Activated naive CD4-positive, alpha-beta T cell (primary cell): ENCODE measurements around the gene OPRL1.
"Not testable (repeated sequence)": the region's sequence is repeated elsewhere in the genome, so short reads cannot be mapped to it uniquely, and the experiment has no call there.

ENCODE experiments used
- DNase-seq, 4 experiments: peaks; one replicate each; lab custom pipeline; 2025; lab: John Stamatoyannopoulos, UW

OPRL1 gene

DNA sequence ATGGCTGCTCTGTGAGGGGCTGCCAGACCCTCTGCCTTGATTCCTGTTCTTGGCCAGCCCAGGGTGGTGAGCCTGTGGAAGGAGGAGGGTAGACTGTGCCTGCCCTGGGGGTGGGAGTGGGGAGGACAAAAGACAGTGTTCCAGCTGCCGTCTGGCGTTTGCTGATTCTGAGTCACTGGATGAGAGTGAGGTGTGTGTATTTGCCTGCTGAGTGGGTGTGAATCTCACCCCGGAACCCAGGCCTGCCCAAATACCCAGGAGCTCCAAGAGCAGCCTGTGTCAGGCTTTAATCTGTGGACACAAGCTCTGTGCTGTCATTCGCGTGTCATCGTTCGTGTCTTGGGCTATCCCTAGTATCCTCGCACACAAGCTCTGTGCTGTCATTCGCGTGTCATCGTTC is 6.9 kb downstream of the OPRL1 start:
- DNase-seq, result no peak

DNA sequence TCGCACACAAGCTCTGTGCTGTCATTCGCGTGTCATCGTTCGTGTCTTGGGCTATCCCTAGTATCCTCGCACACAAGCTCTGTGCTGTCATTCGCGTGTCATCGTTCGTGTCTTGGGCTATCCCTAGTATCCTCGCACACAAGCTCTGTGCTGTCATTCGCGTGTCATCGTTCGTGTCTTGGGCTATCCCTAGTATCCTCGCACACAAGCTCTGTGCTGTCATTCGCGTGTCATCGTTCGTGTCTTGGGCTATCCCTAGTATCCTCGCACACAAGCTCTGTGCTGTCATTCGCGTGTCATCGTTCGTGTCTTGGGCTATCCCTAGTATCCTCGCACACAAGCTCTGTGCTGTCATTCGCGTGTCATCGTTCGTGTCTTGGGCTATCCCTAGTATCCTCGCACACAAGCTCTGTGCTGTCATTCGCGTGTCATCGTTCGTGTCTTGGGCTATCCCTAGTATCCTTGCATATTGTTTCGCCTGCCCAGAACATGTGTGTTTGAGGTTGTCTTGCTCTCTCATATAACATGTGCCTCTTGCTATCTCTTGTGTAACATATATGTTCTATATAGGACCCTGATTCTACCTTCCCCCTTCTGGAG is 7.4 kb downstream of the OPRL1 start:
- DNase-seq, result not testable (repeated sequence)

DNA sequence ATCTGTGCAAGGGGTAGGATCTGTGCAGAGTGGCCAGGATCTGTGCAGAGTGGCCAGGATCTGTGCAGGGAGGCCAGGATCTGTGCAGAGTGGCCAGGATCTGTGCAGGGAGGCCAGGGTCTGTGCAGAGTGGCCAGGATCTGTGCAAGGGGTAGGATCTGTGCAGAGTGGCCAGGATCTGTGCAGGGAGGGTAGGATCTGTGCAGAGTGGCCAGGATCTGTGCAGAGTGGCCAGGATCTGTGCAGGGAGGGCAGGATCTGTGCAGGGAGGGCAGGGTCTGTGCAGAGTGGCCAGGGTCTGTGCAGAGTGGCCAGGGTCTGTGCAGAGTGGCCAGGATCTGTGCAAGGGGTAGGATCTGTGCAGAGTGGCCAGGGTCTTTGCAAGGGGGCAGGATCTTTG is 8.7 kb downstream of the OPRL1 start:
- not testable (repeated sequence) for DNase-seq

DNA sequence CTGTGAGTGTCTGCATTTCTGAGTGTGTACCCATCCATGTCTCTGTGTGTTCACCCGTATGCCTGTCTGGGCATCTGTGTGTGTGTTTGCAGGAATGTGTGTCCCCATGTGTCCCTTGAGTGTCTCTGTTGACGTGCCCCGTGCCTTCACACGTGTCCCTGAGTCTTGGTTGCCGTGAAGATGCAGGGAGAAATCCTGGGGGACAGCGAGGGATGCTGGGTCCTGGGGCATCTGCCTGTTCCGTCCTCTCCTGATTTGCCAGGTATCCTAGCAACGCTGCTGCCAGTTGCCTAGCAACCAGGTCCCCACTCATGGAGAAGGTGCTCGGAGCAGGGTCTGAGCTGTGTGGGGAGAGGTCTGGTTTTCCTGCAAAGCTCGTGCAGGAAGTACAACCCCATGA is 10.3 kb downstream of the OPRL1 start:
- no peak for DNase-seq

DNA sequence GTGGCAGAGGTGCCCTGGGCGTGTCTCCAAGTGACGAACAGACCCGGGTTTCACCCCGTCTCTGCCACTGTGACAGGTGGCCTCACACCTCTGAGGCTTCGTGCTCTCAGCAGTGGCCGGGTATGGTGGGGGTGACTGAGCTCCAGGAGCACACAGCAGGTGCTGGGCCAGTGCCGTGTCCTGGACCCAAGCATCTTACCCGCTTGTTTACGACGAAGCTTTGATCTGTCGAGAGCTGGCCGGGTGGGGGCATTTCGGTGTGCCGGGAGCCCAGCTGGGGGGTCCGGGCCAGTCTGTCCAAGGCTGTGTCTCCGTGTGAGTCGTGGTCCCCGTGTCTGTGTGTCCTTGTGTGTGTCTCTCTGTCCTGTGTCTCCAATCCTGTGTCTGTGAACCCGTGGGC is 11.5 kb downstream of the OPRL1 start:
- no peak for DNase-seq

DNA sequence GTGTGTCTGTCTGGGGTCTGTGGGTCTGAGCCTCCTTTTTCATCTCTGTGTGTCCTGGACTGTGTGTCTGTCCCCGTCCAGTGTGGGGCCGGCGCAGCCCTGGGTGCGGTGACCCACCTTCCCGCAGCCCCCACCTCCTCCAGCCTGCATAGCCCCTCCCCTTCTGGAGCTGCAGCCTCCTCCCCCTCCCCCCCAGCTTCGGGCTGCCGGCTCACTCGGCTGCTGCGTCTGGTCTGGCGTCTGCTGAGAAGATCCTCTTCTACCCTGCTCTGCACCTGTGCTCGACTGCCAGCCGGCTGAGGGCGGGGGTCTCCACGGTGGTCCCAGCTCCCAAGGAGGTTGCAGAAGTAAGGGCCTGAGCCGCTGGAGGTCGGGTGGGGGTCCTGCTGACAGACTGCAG is 11.9 kb downstream of the OPRL1 start:
- DNase-seq, result no peak

DNA sequence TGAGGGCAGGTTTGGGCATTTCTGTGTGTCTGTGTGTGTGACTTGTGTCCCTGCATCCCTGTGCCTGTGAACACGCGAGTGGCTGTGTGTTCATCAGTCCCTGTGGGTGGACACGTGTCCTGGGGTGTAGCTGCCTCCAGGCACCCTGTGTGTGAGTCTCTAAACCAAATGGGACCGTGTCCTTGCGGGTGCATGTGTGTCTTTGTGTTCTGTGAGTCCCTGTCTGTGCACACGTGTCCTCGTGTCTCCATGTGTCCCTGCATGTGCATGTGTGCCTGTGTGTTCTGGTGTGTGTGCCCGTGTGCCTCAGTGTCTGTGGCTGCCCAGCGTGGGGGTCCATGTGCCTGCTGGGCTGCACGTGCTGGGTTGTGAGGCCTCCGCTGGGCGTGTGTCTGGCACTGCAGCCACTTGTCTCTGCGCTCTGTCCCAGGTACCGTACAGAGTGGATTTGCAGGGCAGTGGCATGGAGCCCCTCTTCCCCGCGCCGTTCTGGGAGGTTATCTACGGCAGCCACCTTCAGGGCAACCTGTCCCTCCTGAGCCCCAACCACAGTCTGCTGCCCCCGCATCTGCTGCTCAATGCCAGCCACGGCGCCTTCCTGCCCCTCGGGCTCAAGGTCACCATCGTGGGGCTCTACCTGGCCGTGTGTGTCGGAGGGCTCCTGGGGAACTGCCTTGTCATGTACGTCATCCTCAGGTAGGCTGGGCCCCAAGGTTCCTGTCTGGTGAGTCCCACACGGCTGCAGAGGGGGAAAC is 12.6 kb downstream of the OPRL1 start:
- DNase-seq, result no peak

DNA sequence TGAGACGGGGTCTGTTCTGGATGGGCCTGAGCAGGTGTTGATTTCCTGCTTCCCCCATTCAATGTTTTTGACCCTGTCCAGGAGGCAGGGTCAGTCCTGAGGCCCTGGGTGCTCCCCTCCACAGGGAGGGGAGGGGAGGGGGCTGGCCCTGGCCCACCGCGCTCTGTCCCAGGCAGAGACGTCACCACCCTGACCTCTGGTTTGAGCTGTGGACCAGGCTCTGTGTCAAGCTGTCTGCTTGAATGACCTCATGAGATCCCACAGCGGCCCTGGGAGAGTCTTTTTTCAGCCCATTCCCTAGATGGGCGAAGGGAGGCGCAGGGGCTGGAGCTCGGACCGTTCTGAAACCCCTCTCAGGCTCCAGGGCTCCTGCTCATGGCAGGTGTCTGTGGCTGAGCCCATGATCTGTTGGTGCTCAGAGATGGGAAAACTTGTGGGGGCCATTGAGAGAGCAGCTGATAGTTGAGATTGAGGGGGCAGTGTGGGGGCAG is 13.2 kb downstream of the OPRL1 start:
- no peak for DNase-seq

DNA sequence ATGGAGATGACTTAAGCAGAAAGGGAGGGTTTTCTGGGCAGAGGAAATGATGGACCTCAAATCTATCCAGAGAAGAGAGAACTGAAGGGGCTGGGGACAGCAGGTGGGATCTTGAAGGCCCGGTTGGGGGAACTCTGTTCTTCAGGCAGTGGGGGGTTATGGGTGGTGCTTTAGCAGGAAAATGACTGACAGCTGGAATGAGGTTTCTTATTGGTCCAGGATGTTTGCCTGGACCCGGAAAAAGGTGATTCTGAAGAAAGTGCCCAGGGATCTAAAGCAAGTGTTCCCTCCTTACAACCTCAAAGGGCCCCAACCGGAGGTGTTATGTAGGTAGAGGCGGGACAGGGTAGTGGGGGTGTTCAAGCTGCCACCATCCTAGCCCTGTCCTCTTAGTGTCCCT is 15.6 kb downstream of the OPRL1 start:
- no peak for DNase-seq

DNA sequence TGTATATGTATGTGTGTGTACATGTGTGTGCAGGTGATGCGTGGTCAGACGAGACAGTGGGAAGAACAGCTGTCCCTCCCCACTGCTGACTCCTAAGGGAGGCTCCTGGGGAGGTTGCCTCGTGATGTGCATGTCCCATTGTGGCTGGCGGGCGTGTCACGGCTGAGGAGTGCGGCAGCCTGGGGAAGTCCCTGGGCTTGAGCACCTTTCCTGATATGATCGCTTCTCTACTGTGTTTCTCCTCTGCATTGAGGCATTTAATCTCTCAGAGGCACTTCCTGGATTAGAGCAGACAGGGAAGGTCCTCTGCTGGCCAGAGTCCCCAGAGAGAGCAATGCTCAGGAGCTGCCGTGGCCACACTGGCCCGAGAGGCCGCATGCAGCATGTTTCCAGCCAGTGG is 16.0 kb downstream of the OPRL1 start:
- no peak for DNase-seq

DNA sequence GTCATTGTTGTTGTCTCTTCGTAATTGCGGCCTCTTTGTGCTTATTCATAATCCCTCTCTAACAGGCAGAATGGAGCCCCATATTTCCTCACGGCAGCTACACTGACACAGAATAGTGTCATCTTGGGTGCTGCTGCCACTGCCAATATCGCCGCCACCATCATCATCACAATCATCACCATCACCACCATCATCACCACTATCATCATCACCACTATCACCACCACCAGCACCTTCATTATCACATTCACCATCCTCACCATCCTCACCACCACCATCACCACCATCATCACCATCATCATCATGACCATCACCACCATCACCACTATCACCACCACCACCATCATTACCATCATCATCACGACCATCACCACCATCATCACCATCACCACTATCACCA is 16.7 kb downstream of the OPRL1 start:
- no peak for DNase-seq

DNA sequence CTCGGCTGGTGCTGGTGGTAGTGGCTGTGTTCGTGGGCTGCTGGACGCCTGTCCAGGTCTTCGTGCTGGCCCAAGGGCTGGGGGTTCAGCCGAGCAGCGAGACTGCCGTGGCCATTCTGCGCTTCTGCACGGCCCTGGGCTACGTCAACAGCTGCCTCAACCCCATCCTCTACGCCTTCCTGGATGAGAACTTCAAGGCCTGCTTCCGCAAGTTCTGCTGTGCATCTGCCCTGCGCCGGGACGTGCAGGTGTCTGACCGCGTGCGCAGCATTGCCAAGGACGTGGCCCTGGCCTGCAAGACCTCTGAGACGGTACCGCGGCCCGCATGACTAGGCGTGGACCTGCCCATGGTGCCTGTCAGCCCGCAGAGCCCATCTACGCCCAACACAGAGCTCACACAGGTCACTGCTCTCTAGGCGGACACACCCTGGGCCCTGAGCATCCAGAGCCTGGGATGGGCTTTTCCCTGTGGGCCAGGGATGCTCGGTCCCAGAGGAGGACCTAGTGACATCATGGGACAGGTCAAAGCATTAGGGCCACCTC is 18.7 kb downstream of the OPRL1 start:
- no peak for DNase-seq

DNA sequence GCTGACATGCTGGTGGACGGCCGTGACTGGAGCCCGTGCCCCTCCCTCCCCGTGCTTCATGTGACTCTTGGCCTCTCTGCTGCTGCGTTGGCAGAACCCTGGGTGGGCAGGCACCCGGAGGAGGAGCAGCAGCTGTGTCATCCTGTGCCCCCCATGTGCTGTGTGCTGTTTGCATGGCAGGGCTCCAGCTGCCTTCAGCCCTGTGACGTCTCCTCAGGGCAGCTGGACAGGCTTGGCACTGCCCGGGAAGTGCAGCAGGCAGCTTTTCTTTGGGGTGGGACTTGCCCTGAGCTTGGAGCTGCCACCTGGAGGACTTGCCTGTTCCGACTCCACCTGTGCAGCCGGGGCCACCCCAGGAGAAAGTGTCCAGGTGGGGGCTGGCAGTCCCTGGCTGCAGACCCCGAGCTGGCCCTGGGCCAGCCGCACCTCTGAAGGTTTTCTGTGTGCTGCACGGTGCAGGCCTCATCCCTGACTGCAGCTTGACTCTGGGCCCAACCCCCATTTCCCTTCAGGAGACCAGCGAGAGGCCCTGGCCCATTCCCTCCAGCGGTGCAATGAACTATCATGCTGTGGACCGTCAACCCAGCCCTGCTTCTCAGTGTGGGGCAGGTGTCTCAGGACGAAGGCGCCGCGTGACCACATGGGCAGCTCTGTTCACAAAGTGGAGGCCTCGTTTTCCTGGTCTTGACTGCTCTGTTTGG is 19.4 kb downstream of the OPRL1 start:
- DNase-seq, result no peak

DNA sequence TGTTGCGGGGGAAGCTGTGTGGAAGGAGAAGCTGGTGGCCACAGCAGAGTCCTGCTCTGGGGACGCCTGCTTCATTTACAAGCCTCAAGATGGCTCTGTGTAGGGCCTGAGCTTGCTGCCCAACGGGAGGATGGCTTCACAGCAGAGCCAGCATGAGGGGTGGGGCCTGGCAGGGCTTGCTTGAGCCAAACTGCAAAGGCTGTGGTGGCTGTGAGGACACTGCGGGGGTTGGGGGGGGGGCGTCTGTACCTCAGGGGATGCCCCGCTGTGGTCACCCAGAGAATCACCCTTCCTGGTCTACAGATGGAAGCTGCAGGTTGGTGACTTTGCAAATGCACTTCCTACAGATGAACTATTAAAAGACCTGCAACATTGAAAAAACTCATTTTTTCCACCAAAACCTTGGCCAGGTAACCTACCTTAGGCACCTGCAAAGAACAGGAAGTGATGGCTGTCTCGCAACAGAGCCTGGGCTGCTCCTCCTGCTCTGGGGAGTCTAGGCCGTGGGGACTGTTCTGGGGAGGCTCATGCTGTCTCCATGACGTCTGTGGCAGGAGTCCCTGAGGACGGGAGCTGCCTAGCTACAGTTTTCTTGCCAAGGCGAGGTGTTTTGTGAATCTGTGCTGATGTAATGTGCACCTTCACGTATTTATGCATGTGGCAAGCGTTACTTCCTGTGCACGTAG is 20.1 kb downstream of the OPRL1 start:
- DNase-seq, result no peak

DNA sequence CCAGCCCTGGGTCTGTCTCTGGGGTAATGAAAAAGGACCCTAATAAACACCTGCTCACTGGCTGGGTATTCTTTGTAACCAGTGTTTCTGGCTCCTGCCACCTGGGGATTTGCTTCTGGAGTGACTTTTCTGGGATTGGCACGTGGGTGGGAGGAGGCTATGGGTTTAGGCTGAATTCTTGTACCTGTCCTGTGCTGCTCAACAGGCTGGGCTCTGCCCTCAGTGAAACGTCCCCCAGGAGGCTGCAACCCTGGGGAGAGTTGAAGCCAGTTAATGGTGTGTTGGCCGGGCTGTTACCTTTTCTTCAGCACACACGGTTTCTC is 20.6 kb downstream of the OPRL1 start:
- DNase-seq, result no peak

DNA sequence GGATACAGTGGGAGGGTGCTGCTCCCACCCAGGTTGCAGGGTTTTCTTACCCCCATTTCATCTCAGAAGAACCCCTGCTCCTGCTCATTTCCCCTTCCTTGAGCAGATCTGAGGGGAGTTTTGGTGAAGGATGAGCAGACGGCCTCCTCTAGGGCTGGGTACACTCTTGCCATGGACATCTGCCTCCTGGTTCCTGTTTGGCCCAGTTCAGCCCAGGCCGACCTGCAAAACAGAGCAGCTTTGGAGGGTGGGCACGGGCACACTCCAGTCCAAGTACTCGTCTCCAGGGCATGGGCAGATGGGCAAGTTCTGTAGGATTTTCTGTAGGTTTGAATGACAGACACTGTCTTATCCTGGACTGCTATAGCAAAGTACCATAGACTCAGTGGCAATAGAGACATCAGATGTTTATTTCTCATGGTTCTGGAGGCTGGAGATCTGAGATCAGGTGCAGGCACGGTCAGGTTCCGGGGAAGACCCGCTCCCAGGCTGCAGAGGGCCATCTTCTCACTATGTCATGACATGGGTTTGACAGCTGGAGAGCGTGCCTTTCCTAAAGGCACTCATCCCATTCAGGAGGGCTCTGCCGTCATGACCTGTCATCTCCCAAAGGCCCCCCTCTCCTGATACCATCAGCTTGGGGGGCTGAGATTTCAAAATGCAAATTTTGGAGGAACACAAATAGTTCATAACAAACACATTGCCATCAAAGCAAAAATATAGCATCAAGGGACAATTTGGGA is 21.2 kb downstream of the OPRL1 start:
- no peak for DNase-seq

DNA sequence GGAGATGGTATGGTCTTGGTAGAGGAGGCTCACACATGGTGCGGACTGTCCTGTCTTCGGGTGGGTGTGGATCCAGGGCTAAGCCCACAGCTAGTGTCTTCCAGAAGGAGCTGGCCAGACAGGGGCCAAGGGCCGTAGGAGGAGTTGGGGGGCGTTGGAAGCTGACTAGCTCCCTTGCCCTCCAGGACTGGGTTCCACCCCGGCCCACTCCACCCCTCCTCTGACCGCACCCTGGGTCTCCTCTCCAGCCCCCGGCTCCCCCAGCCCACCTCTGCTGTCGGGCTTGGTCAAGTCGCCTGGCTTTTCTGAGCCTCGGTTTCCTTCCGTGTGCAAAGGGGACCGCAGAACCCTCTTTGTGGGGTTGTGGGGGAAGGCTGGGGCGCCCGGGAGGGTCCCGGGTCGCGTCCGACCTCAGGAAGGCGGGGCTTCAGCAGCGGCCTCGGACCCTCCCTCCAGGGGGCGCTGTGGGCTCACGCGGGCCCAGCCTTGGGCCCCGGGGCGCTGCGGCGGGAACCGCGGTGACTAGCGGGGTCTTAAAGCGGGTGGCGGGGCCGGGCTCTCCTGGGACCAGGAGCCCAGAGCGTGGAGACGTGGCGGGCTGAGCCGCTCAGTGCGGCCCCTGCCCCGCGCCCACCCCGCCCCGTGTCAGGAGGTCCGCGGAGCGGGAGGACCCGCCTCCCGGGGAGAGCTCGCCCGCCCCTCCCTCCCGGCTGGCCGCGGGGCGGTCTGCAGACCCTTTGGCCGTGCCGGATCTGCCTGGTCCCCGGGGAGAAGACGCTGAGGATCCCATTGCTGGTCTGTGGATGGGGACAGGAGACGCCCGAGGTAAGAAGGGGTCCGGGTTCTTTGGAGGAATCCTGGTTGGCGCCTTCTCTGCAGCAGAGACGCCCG is 22.1 kb downstream of the OPRL1 start:
- DNase-seq, result peak in 3 of 4 experiments; percentile 49 to 69 (median 53)

DNA sequence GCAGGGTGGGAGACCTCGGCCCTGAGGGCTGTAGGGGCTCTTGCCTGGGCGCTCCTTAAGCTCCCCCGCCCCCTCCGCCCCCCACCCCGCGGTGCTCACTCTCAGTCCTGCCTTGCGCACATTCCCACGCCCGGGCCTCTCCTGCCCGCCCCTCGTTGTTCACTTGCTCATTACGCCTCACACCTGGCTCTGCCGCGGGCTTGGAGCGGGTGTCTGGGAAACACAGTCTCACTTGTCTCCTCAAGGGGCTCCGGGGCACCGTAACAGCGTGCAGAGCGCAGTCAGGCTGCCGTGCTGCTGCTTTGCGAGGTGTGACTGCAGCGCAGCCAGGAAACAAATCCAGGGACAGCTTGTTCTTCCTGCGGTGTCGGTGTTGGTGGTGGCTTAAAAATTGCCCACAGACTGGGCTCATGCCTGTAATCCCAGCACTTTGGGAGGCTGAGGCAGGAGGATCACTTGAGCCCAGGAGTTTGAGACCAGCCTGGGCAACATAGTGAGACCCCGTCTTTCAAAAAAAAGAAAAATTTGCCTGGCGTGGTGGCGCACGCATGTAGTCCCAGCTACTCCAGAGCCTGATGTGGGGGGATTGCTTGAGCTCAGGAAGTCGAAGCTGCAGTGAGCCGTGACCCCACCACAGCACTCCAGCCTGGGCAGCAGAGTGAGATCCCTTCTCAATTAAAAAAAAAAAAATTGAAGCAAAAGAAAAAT is 22.9 kb downstream of the OPRL1 start:
- no peak for DNase-seq

DNA sequence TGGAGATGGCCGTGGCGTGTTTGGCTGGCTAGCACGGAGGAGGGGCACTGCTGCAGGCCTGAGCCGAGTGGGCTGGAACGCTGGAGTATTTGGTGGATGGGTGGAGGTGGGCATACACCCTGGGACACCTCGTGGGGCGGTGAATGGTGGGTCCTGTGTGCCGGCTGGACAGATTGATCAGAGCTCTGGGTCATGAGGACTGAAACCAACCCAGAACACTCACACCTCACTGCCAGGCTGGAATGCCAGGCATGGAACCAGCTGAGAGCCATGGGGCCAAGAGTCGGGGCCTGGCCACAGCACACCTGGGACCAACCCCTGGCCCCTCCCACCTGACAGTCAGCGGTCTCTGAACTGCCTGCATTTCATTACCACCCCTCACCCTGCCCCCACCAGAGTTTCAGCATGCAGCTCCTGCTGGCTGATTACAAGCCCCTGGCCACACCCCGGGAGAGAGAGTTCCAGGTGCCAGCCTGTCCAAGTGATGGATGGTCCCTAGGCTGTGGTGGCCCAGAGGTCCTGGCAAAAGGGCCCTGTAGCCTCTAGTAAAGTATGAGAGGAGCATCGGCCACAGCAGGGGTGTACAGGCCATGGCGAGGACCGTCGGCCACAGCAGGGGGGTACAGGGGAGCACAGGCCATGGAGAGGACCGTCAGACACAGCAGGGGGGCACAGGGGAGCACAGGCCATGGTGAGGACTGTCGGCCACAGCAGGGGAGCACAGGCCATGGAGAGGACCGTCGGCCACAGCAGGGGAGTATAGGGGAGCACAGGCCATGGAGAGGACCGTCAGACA is 24.2 kb downstream of the OPRL1 start:
- no peak for DNase-seq
